GM18502 (cell line): ENCODE data around the gene PRM1.

ENCODE experiments used
- ATAC-seq: cut with Tn5 transposase; IDR thresholded peaks from one replicate; pipeline ENCODE4 v1.9.1; 2021; ENCODE audit warnings: mild to moderate bottlenecking; ENCODE audit not compliant: unreplicated experiment, poor library complexity

PRM1 gene

GRCh38 chr16:11276143-11276895 lies 4.8 kb downstream of the PRM1 start, which contains the start of gene PRM2:
PRM2 (minus strand) TSS chr16:11276480; CDS start chr16:11276370, 110 bp downstream.
- ATAC-seq: no peak

DNA sequence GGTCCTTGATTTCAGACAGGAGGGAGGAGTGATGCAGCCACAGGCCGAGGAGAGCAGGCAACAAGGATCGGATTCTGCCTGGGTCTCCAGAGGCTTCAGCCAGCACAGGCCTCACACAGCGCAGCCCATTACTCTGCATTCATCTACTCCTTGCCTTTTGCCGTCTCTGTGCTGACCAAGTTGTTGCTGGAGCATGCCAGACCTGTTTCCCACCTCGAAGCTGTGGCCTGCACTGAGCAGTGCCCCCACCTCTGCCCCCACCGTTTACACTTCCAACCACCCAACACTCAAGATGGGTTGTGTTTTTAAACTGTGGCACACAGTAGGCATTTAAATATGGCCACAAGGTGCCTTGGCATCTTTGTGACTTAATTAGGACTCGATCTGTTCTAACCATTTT lies 6.2 kb downstream of the PRM1 start:
- ATAC-seq: no peak

DNA sequence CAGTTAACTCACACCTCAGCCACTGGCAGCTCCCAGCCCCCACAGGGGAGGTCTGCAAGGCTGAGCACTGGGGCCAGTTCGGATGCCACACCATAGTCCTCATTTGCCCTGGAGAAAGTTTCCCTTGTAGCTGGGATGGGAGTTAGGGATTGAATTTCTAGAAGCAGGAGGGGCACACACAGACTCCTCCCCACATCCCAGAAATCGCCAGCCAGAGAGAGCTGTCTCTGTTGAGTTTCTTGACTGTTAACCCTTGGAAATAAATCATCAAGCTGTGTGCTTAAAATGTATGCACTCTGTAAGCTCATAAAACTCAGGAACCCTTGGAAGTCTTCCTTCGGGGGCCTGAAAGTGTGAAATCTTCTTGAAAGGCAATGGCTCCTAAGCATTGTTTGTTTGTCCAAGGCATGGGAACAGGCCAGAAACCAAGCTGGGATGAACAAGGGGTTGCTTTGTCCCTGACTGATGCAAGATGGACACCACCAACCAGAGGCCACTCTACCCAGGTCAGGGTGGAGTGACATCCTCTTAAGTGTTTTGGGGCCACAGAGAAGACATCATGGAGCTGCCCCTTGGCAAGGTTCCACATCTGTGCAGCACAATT lies 7.3 kb downstream of the PRM1 start:
- ATAC-seq: no peak

- ATAC-seq: no peak
Measured at GRCh38 chr16:11272921-11273720, 8.0 kb downstream of the PRM1 start, which contains the start of gene PRM3. PRM3 (minus strand) TSS chr16:11273629; CDS start chr16:11273595, 34 bp downstream.

GRCh38 chr16:11272484-11272883 lies 8.6 kb downstream of the PRM1 start:
- ATAC-seq: no peak

DNA sequence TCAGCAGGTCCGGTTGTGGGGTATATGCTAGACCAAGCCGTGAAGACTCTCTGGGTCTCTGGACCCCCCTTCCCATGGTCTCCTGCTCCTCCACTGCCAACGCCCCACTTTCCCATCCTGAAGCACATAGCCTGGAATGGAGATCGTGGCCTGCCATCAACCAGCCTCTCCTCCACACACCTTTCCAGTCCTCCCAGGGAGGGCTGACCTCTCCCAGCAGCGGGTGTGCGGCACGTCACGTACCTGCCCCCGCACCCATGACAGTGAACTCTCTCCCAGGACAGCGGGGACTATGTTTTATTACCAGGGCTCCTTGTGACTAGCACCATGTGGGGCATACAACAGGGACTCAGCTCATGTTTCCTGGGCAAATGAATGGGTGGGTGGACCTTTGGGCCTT lies 9.5 kb downstream of the PRM1 start:
- ATAC-seq: no peak

DNA sequence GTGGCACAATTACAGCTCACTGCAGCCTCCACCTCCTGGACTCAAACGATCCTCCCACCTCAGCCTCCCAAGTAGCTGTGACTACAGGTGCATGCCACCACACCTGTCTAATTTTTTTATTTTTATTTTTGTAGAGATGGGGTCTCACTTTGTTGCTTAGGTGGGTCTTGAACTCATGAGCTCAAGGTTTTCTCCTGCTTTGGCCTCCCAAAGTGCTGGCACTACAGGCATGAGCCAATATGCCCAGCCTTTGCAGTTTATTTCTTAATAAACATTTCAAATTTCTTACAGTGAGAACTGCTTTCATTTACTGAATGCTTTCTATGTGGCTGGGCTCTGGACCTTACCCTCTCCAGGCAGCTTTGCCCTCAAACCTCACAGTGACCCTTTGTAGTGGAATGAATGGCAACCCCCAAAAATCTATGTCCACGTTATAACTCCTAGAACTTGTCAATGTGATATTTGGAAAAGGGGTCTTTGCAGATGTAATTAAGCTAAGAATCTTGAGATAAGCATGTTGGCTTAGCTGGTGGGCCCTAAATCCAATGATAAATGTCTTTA lies 10.4 kb downstream of the PRM1 start:
- no peak for ATAC-seq

- no peak for ATAC-seq
Measured at GRCh38 chr16:11268921-11269375, 12.2 kb downstream of the PRM1 start, which contains the start of gene TNP2. TNP2 (minus strand) TSS chr16:11269325; CDS start chr16:11269262, 63 bp downstream.

DNA sequence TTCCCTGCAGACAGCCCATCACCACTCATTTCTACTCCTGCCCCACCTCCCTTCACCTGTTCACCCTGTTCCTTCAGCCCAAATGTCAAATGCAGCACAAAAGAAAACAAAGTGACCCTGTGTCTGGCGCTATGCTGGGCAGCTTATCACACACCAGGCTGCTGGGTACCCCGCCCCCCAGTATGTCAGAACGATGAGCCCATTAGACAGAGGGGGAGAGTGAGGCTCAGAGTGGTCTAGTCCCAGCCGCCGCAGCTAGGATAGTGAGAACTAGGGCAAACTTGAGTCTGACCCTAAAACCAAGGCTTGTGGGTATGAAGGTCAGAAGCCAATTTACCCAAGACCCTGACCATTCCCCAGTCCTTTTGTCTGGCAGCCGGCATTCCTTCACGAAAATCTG lies 16.0 kb downstream of the PRM1 start:
- no peak for ATAC-seq

- no peak for ATAC-seq
Measured at GRCh38 chr16:11264155-11264832, 16.8 kb downstream of the PRM1 start.

DNA sequence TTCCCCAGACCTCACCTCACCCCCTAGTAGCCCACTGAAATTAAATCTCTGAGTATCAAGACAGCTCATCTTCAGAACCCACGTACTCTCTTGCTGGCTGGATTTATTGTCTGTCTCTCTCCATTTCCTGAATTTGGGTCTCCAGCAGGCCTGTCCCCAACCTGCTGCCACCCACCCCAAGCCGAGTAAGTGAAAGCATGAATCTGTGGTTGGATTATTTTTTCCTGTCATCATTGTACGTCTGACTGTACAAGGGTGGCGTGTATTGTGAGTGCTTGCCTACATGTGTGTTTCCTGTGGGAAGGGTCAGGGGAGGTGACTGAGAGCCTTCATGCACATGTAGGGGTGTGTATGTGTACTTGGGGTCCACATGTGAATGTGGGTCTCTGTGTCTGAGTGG lies 17.4 kb downstream of the PRM1 start:
- no peak for ATAC-seq

GRCh38 chr16:11262915-11263314 lies 18.2 kb downstream of the PRM1 start:
- no peak for ATAC-seq

GRCh38 chr16:11260596-11260966 lies 20.5 kb downstream of the PRM1 start:
- no peak for ATAC-seq

- no peak for ATAC-seq
Measured at GRCh38 chr16:11259655-11260595, 21.2 kb downstream of the PRM1 start.

DNA sequence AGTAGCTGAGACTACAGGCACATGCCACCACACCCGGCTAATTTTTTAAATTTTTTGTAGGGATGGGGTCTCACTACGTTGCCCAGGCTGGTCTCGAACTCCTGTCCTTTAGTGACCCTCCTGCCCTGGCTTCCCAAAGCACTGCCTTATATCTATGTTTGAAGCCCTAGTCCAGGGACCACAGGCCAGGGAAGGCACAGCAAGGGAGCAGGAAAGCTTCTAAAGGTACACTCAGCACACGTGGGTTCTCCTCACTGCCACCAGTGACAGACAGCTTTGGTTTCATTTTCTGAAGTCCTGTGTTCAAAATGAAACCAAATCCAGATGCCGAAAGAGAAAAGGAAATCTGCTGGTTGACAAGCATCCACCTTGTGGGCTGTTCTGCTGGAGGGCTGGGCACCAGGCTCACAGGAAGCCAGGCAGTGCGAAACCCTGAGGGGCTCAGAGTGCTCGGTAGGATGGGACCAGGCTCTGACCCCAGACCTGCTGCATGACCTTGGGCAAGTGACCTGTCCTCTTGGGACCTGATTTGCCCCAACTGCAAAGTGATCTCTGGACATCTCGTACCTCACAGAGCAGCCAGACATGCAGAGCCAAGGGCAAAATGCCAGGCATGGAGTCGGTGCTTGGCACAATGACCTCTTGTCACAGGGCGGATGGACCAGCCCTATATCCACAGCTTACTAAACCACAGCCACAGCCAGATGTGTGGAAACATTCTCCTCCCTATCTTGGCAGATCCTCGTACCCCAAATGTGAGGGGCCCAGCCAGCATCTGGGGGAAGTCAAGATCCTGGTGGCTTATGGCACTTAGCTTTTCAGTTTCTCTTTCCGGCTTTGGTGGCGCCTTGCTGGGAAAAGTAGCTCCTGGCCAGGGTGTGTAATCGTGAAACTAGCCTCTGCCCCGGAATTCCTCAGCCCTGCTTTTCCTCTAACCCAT lies 22.3 kb downstream of the PRM1 start:
- no peak for ATAC-seq

- no peak for ATAC-seq
Measured at GRCh38 chr16:11257131-11257938, 23.8 kb downstream of the PRM1 start.

DNA sequence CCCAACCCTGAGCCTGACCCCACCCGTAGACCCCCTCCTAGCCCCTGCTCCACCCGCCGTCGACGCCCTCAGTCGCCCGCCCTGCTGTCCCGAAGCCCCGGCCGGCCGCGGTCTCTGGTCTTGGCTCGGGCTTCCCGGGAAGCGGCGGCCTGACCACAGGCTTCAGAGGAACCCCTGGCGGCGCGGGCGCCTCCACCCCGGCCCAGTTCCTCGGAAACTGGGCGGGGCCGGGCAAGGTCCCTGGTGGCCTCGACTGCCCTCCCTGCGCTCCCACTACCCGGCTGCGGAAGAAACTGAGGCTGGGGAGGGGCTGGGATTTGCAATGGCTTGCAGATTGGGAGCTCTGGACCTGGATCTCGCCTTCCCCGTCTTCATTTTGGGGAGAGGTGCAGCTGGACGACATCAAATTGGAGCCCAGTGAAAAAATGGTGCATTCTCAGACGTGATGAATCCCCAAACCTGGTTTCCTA lies 24.4 kb downstream of the PRM1 start:
- no peak for ATAC-seq
